Prostate gland (tissue), 2 donors: Measurements from ENCODE around the gene HSD17B10. TPM values are rescaled to one million over a fixed set of nuclear protein-coding genes. Genes with fewer than 3 reads are reported as not detected.
"Not testable (repeated sequence)": the region's sequence is repeated elsewhere in the genome, so short reads cannot be mapped to it uniquely, and the experiment has no call there.

Source experiments
- DNase-seq: peaks from one replicate; pipeline ENCODE4 v3.0.0-alpha.2; 2019; ENCODE audit warnings: low spot score
- H3K27ac ChIP-seq, 2 donors: fragments of 200-600 bp; sonication (generic); 2 replicates each; pipeline ENCODE4 v1.5.1; 2017 to 2019
- H3K27me3 ChIP-seq: fragments of 200-600 bp; sonication (generic); replicated peaks from 2 replicates; pipeline ENCODE4 v1.5.1; 2019; ENCODE audit not compliant: insufficient read depth
- H3K36me3 ChIP-seq, 2 donors: fragments of 200-600 bp; sonication (generic); 1 replicate in 1 of 2; 2 replicates in 1 of 2; pipeline versions ENCODE4 v1.5.1 to v1.8.1; 2017 to 2019
- H3K4me1 ChIP-seq: fragments of 200-600 bp; sonication (generic); replicated peaks from 2 replicates; pipeline ENCODE4 v1.5.1; 2019
- H3K4me3 ChIP-seq, 2 donors: fragments of 200-600 bp; sonication (generic); 2 replicates each; pipeline ENCODE4 v1.5.1; 2017 to 2019
- H3K9me3 ChIP-seq: fragments of 200-600 bp; sonication (generic); 2 replicates; pipeline ENCODE4 v1.5.1; 2017
- CTCF ChIP-seq, 4 experiments: fragments of 200-600 bp in 2 of 4; fragments of 450-650 bp in 2 of 4; sonication (generic) in 2 of 4; IDR thresholded peaks; 1 replicate in 3 of 4; 2 replicates in 1 of 4; pipeline ENCODE4 v1.5.1; 2016 to 2019; ENCODE audit warnings: antibody characterized with exemption in 4 of 4, mild to moderate bottlenecking in 2 of 4, moderate library complexity in 2 of 4
- POLR2A ChIP-seq: fragments of 450-650 bp; IDR thresholded peaks from one replicate; pipeline ENCODE4 v1.6.1; 2016; ENCODE audit warnings: antibody characterized with exemption, mild to moderate bottlenecking
- POLR2AphosphoS5 ChIP-seq: sonication (generic); formaldehyde crosslinking; IDR thresholded peaks from one replicate; pipeline ENCODE4 v1.6.1; 2017; ENCODE audit warnings: antibody characterized with exemption
- WGBS: methylation state at CpG from one replicate; pipeline ENCODE4 v1.1.5; 2018; 5-methylcytosine and 5-hydroxymethylcytosine counted together
- intact Hi-C: fragments of 100-400 bp; cut with DNase I; formaldehyde crosslinking; loops from one replicate; pipeline ENCODE4 v1.14.2; 2022
- total RNA-seq, 2 donors: library from RNA; depleted of rRNA; stranded (reverse); fragments of >200 nt; gene quantifications; one replicate each; pipeline ENCODE4 v1.1.0, GENCODE V29; 2016

HSD17B10 gene
- total RNA-seq, 2 donors from 2014 or later: 70.6 to 83.4 TPM

- Histone ChIP-seq H3K36me3 (no peaks in the 10 kb centered on the region), H3K4me1 (no peaks in the 10 kb centered on the region), H3K4me3 (peak overlapping the region; percentile 48), H3K27ac (peak overlapping the region; percentile 83 to 88), H3K9me3 (no peaks in the 10 kb centered on the region), H3K27me3 (no peaks in the 10 kb centered on the region)
- intact Hi-C loops: no loop called here
- WGBS: under 1% methylated on average over 14 of the region's 15 CpGs
- DNase-seq: no peak
- TF ChIP-seq POLR2A: no peak
- TF ChIP-seq POLR2AphosphoS5: no peak
- TF ChIP-seq CTCF (IDR thresholded peaks at IDR 0.05): no peak
Observed at GRCh38 chrX:53421772-53422085, 12.4 kb downstream of the HSD17B10 start.

GRCh38 chrX:53421125-53421524 lies 13.0 kb downstream of the HSD17B10 start:
- Histone ChIP-seq H3K9me3 (no peaks in the 10 kb centered on the region), H3K4me3 (peak overlapping the region in 1 of 2 donors; percentile 48), H3K4me1 (no peaks in the 10 kb centered on the region), H3K36me3 (no peaks in the 10 kb centered on the region), H3K27ac (no peak overlapping the region), H3K27me3 (no peaks in the 10 kb centered on the region)
- 15% methylated on average over 2 of the region's 2 CpGs for WGBS
- no peak for DNase-seq
- intact Hi-C loops: no loop called here
- TF ChIP-seq POLR2A (no peak), POLR2AphosphoS5 (no peak), CTCF (IDR thresholded peaks at IDR 0.05) (no peak)

- H3K27ac ChIP-seq, H3K36me3 ChIP-seq, H3K4me1 ChIP-seq, DNase-seq, intact Hi-C loops, H3K4me3 ChIP-seq, H3K27me3 ChIP-seq, H3K9me3 ChIP-seq: not testable (repeated sequence)
- 92% methylated on average over 3 of the region's 3 CpGs for WGBS
Observed at GRCh38 chrX:53420351-53420750, 13.8 kb downstream of the HSD17B10 start.

GRCh38 chrX:53412446-53412845 lies 21.7 kb downstream of the HSD17B10 start:
- Histone ChIP-seq H3K27ac (no peak overlapping the region), H3K27me3 (no peaks in the 10 kb centered on the region), H3K4me3 (no peak overlapping the region), H3K36me3 (no peaks in the 10 kb centered on the region), H3K4me1 (no peaks in the 10 kb centered on the region), H3K9me3 (no peaks in the 10 kb centered on the region)
- WGBS: 97% methylated on average over 2 of the region's 2 CpGs
- no peak for DNase-seq
- no peak for TF ChIP-seq POLR2A
- TF ChIP-seq CTCF (IDR thresholded peaks at IDR 0.05): no peak
- TF ChIP-seq POLR2AphosphoS5: no peak
- intact Hi-C loops: no loop called here

- TF ChIP-seq POLR2A (no peak), POLR2AphosphoS5 (no peak), CTCF (IDR thresholded peaks at IDR 0.05) (no peak)
- Histone ChIP-seq H3K4me3 (no peak overlapping the region), H3K27ac (no peak overlapping the region), H3K36me3 (no peaks in the 10 kb centered on the region), H3K27me3 (no peaks in the 10 kb centered on the region), H3K4me1 (no peaks in the 10 kb centered on the region), H3K9me3 (no peaks in the 10 kb centered on the region)
- intact Hi-C loops: no loop called here
- DNase-seq: no peak
- WGBS: 97% methylated on average over 10 of the region's 10 CpGs
Observed at GRCh38 chrX:53403535-53403934, 30.6 kb downstream of the HSD17B10 start.

GRCh38 chrX:53398216-53398615 lies 36.0 kb downstream of the HSD17B10 start:
- 90% methylated on average over 1 of the region's 1 CpG for WGBS
- TF ChIP-seq POLR2A (no peak), CTCF (IDR thresholded peaks at IDR 0.05) (no peak), POLR2AphosphoS5 (no peak)
- intact Hi-C loops: no loop called here
- Histone ChIP-seq H3K36me3 (no peaks in the 10 kb centered on the region), H3K4me1 (no peaks in the 10 kb centered on the region), H3K4me3 (no peak overlapping the region), H3K9me3 (no peaks in the 10 kb centered on the region), H3K27ac (no peak overlapping the region), H3K27me3 (no peaks in the 10 kb centered on the region)
- no peak for DNase-seq
